NT2/D1 (cell line): ENCODE measurements around the gene TGFBR1.

Source experiments
- DNase-seq: peaks from one replicate; pipeline ENCODE4 v3.0.0-alpha.2; 2011; ENCODE audit warnings: low read depth, low spot score
- H3K27me3 ChIP-seq: 2 replicates; pipeline ENCODE4 v1.6.0; 2011; ENCODE audit warnings: mild to moderate bottlenecking; ENCODE audit not compliant: insufficient read length, insufficient read depth
- H3K36me3 ChIP-seq: 2 replicates; pipeline ENCODE4 v1.6.1; 2011; ENCODE audit warnings: mild to moderate bottlenecking, low read length, mixed read lengths; ENCODE audit not compliant: insufficient read depth, insufficient read length
- H3K4me1 ChIP-seq: 2 replicates; pipeline ENCODE4 v1.5.1; 2011; ENCODE audit not compliant: insufficient read depth, insufficient read length
- H3K4me3 ChIP-seq: 2 replicates; pipeline ENCODE4 v1.5.1; 2011; ENCODE audit warnings: low read depth; ENCODE audit not compliant: insufficient read length
- H3K9ac ChIP-seq: 2 replicates; pipeline ENCODE4 v1.6.0; 2011; ENCODE audit warnings: low read depth; ENCODE audit not compliant: insufficient read length
- H3K9me3 ChIP-seq: 2 replicates; pipeline ENCODE4 v1.5.1; 2011; ENCODE audit warnings: mild to moderate bottlenecking, low read length; ENCODE audit not compliant: insufficient read depth
- SUZ12 ChIP-seq: IDR thresholded peaks from 2 replicates; pipeline ENCODE4 v1.6.1; 2011; ENCODE audit not compliant: insufficient read length, insufficient read depth; ENCODE audit errors: extremely low read depth
- YY1 ChIP-seq: IDR thresholded peaks from 2 replicates; pipeline ENCODE4 v1.6.1; 2011; ENCODE audit not compliant: insufficient read length, insufficient read depth
- ZNF274 ChIP-seq: IDR thresholded peaks from 2 replicates; pipeline ENCODE4 v1.6.1; 2011; ENCODE audit warnings: mild to moderate bottlenecking, low read depth, low read length

Gene TGFBR1

GRCh38 chr9:99076483-99077171, 28.3 kb upstream of the TGFBR1 start:
- Histone ChIP-seq H3K27me3 (no peaks in the 10 kb centered on the region), H3K36me3 (no peaks in the 10 kb centered on the region), H3K4me1 (no peaks in the 10 kb centered on the region), H3K9me3 (no peaks in the 10 kb centered on the region), H3K4me3 (no peak overlapping the region), H3K9ac (no peak overlapping the region)
- no peak for TF ChIP-seq YY1
- DNase-seq, result no peak

DNA sequence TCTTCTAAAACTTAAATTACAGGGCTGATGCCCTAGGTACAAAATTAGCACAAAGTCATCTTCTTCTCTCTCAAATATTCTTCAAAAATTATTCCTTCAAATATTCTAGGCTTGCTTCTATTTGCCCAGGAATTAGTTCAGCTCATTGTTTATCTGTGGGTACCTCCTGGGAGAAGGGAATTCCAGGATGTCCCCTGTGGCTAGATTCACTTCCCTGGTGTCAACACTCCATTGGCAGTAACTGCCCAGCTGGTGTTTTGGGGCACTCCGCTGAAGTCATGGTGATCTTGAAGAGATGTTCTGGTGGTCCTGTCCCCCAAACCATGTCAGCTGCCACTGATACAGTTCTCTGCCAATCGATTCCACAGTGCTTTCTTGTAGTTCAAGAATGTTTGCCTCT, 26.2 kb upstream of the TGFBR1 start:
- Histone ChIP-seq H3K27me3 (no peaks in the 10 kb centered on the region), H3K9me3 (peaks cover 14% of the 10 kb centered on the region; the same call in 1 of the 2 replicates), H3K4me3 (no peak overlapping the region), H3K36me3 (no peaks in the 10 kb centered on the region), H3K4me1 (no peaks in the 10 kb centered on the region), H3K9ac (no peak overlapping the region)
- no peak for DNase-seq
- TF ChIP-seq YY1, result no peak
- TF ChIP-seq ZNF274, result no peak
- no peak for TF ChIP-seq SUZ12

- Histone ChIP-seq H3K4me3 (no peak overlapping the region), H3K4me1 (no peaks in the 10 kb centered on the region), H3K27me3 (no peaks in the 10 kb centered on the region), H3K9me3 (peaks cover 14% of the 10 kb centered on the region; the same call in 1 of the 2 replicates), H3K36me3 (no peaks in the 10 kb centered on the region), H3K9ac (no peak overlapping the region)
- DNase-seq, result no peak
- TF ChIP-seq SUZ12 (no peak), YY1 (no peak), ZNF274 (no peak)
These were observed 25.4 kb upstream of the TGFBR1 start for GRCh38 chr9:99079542-99079941.

- TF ChIP-seq SUZ12 (no peak), YY1 (no peak), ZNF274 (no peak)
- H3K4me1 ChIP-seq, result no peaks in the 10 kb centered on the region
- peaks cover 14% of the 10 kb centered on the region; the same call in 1 of the 2 replicates for H3K9me3 ChIP-seq
- H3K27me3 ChIP-seq, result no peaks in the 10 kb centered on the region
- DNase-seq, result no peak
- no peaks in the 10 kb centered on the region for H3K36me3 ChIP-seq
- no peak overlapping the region for H3K9ac ChIP-seq
- H3K4me3 ChIP-seq, result no peak overlapping the region
These were observed 21.9 kb upstream of the TGFBR1 start for GRCh38 chr9:99083051-99083450.

DNA sequence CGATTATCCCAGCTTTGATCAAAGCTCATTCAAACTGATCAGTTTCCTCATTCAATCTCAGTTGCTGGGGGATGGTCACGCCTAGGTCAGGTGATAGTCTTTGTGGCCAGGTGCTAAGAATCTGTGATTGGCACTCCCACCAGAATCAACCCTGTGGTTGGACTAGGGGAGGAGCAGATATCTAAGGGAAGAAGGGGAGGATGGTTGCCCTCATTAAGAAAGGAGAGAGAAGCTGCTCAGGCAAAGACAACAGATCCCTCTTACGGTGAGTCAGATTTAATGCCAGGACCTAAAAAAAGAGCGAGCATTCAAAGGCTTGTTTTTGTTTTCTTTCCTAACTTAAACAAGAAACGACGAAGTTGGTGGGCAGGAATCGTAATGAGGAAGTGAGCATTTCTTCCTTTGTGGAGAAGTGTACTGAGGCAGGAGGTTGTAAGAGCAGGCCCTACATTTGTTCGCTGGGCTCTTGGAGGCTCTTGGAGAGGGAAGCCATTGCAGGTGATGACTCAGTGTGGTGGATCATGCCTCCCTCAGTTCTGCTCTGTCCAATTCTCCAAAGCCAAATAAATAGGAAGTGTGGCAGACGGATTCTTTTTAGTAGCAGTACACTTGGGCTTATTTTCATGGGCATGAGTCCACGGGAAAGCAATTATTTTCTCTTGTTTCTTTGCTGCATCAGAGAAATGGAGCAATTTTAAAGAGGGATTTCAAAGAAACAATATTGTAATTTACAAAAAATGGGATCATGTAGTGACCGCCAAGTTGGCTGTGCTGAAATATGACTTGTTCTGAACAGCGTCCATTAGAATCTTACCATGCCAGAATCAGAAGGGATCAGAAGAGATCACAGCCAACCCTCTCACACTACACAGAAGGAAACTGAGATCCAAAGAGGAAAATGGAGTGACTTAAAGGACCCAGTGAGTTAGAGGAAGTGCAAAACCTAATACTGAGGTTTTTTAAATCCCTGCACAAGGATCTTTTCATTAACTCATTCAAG, 18.7 kb upstream of the TGFBR1 start:
- DNase-seq, result no peak
- no peaks in the 10 kb centered on the region for H3K27me3 ChIP-seq

DNA sequence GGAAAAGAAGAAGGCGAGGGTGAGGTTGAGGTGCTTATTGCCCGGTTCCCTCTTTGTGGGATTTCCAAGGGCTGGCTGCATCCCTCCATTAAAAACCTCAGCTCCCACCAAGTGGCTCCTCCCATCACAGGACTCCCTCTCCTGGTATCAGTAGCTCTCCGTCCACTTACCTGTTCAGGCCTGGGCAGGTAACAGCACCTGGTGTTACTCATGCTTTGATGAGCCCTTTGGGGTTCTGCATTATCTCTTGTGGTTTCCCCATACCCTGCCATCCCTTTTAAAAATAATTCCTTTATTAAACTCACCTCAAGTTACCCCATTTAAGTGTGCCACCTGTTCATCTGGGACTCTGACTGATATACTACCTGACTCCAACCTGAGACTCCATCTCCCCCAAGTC, 17.5 kb upstream of the TGFBR1 start:
- Histone ChIP-seq H3K27me3 (no peaks in the 10 kb centered on the region), H3K36me3 (no peaks in the 10 kb centered on the region), H3K4me1 (no peaks in the 10 kb centered on the region), H3K9ac (no peak overlapping the region), H3K4me3 (no peak overlapping the region), H3K9me3 (peaks cover 27% of the 10 kb centered on the region)
- TF ChIP-seq SUZ12 (no peak), YY1 (no peak), ZNF274 (no peak)
- DNase-seq, result no peak

More for the DNA sequence above, 18.7 kb upstream of the TGFBR1 start:
- Histone ChIP-seq H3K9me3 (peaks cover 31% of the 10 kb centered on the region), H3K9ac (no peak overlapping the region), H3K4me1 (no peaks in the 10 kb centered on the region), H3K4me3 (no peak overlapping the region), H3K36me3 (no peaks in the 10 kb centered on the region)
- no peak for TF ChIP-seq ZNF274
- TF ChIP-seq YY1, result no peak
- TF ChIP-seq SUZ12, result no peak

DNA sequence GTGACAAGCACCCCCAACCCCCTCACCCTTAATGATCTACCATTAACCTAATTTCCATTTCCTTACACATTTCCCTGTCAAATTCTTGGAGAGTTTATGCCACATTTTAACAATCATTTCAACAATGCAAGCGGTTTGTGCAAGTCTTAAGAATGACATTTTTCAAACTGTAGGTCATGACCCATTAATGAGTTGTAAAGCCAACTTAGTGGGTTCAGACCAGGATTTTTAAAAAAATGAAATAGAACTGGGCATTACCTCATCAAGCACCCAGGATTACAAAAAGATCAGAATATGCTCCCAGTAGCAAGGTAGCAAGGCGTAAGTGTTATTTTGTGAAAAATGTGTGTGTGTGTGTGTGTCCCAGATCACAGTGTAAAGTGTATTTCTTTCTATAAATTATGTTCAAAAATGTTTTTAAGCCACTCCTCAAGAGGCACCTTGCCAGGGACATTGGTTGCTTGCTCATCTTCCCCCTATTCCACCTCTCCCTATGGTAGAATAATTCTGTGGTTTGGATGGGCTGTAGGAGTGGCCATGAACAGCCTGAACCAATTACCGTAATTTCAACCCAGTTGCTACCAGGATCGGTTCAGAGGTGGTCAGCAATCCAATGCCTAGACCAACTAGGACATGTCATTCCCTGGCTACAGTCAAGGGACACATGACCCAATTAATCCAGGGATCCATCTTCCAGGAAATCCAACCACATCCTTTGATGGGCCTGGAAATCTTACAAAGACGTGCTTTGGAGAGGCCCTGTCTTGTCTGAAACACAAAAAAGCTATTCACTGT, 14.4 kb upstream of the TGFBR1 start:
- TF ChIP-seq YY1, result no peak
- TF ChIP-seq SUZ12, result no peak
- TF ChIP-seq ZNF274, result no peak
- Histone ChIP-seq H3K36me3 (no peaks in the 10 kb centered on the region), H3K9ac (no peak overlapping the region), H3K9me3 (peaks cover 16% of the 10 kb centered on the region), H3K27me3 (no peaks in the 10 kb centered on the region), H3K4me3 (no peak overlapping the region), H3K4me1 (no peaks in the 10 kb centered on the region)
- DNase-seq, result no peak
